H1 (cell line): ENCODE results near the gene NCK2. TPM values are rescaled to one million over a fixed set of nuclear protein-coding genes. Genes with fewer than 3 reads are reported as not detected.

ENCODE experiments used
- CTCF ChIA-PET: fragments of 300-600 bp; sonication (Branson Sonifier 250); formaldehyde crosslinking; loops from one replicate; lab custom pipeline; 2021; ENCODE audit not compliant: partially characterized antibody; lab: Charles Lee
- POLR2A ChIA-PET: fragments of 300-600 bp; sonication (Branson Sonifier 250); formaldehyde crosslinking; loops from one replicate; lab custom pipeline; 2021; ENCODE audit warnings: inconsistent platforms; ENCODE audit not compliant: partially characterized antibody; lab: Charles Lee
- DNase-seq, 2 experiments: peaks; one replicate each; pipeline versions ENCODE4 v3.0.0 to v3.0.0-alpha.2; 2010 to 2022; ENCODE audit warnings: low spot score in 2 of 2, low read depth in 1 of 2, mixed read lengths in 1 of 2
- FAIRE-seq: peaks from 2 replicates; lab custom pipeline; 2011; peaks lifted over from hg19 to GRCh38; lab: Jason Lieb, UNC
- H2AFZ ChIP-seq: 2 replicates; pipeline ENCODE4 v1.8.1; 2012; ENCODE audit warnings: low read length, inconsistent platforms
- H2AK5ac ChIP-seq: 2 replicates; pipeline ENCODE4 v1.6.1; 2013; ENCODE audit warnings: low read depth, low read length
- H2BK120ac ChIP-seq: replicated peaks from 2 replicates; pipeline ENCODE3; 2013; ENCODE audit warnings: low read depth, low read length, inconsistent platforms
- H2BK12ac ChIP-seq: 2 replicates; pipeline ENCODE4 v1.6.1; 2013; ENCODE audit warnings: low read depth, low read length
- H2BK15ac ChIP-seq: 2 replicates; pipeline ENCODE4 v1.6.1; 2013; ENCODE audit warnings: low read length
- H2BK20ac ChIP-seq: 2 replicates; pipeline ENCODE4 v1.6.1; 2013; ENCODE audit warnings: low read length
- H2BK5ac ChIP-seq: 2 replicates; pipeline ENCODE4 v1.6.1; 2013; ENCODE audit warnings: low read depth, low read length
- H3K14ac ChIP-seq: 2 replicates; pipeline ENCODE4 v1.6.1; 2013; ENCODE audit warnings: inconsistent platforms; ENCODE audit not compliant: insufficient read length
- H3K18ac ChIP-seq: 2 replicates; pipeline ENCODE4 v1.6.1; 2013; ENCODE audit warnings: low read length; ENCODE audit errors: extremely low read depth
- H3K23ac ChIP-seq: 2 replicates; pipeline ENCODE4 v1.6.1; 2013; ENCODE audit warnings: inconsistent platforms; ENCODE audit not compliant: insufficient read length
- H3K23me2 ChIP-seq: 2 replicates; pipeline ENCODE4 v1.6.1; 2013; ENCODE audit warnings: low read depth, low read length
- H3K27ac ChIP-seq: 2 replicates; pipeline ENCODE4 v1.6.1; 2011; ENCODE audit warnings: low read depth, low read length, inconsistent platforms
- H3K27me3 ChIP-seq, 4 experiments: replicated peaks in 1 of 4; 1 replicate in 1 of 4; 2 replicates in 3 of 4; pipeline versions ENCODE4 v1.6.1 to v1.8.1; 2011 to 2013; ENCODE audit warnings: low read length in 3 of 4, mild to moderate bottlenecking in 3 of 4, inconsistent platforms in 2 of 4, mixed read lengths in 2 of 4, moderate library complexity in 1 of 4; ENCODE audit not compliant: control insufficient read depth in 3 of 4, insufficient read depth in 3 of 4; ENCODE audit errors: extremely low read depth in 1 of 4
- H3K36me3 ChIP-seq, 4 experiments: 2 replicates each; pipeline versions ENCODE4 v1.6.1 to v1.8.1; 2011 to 2013; ENCODE audit warnings: mild to moderate bottlenecking in 4 of 4, low read length in 3 of 4, moderate library complexity in 2 of 4, control low read depth in 1 of 4, inconsistent platforms in 1 of 4; ENCODE audit not compliant: insufficient read depth in 4 of 4, control insufficient read depth in 2 of 4
- H3K4ac ChIP-seq: replicated peaks from 2 replicates; pipeline ENCODE3; 2013; ENCODE audit warnings: low read length, low read depth, mixed read lengths, inconsistent platforms; ENCODE audit not compliant: insufficient read length
- H3K4me1 ChIP-seq, 4 experiments: replicated peaks in 1 of 4; 1 replicate in 1 of 4; 2 replicates in 3 of 4; pipeline versions ENCODE4 v1.6.1 to v1.8.1; 2011 to 2013; ENCODE audit warnings: low read length in 3 of 4, inconsistent platforms in 2 of 4, mixed read lengths in 1 of 4; ENCODE audit not compliant: insufficient read depth in 4 of 4, control insufficient read depth in 3 of 4
- H3K4me2 ChIP-seq, 2 experiments: 2 replicates each; pipeline versions ENCODE4 v1.6.1 to v1.8.1; 2011 to 2013; ENCODE audit warnings: low read depth in 2 of 2, low read length in 2 of 2, control low read depth in 1 of 2, inconsistent platforms in 1 of 2, mild to moderate bottlenecking in 1 of 2; ENCODE audit not compliant: insufficient read depth in 1 of 2
- H3K4me3 ChIP-seq, 4 experiments: fragments of 200-600, 300-600 bp in 1 of 4; sonication (generic), shearing (Covaris generic), sonication (Bioruptor Twin) in 1 of 4; 2 replicates each; pipeline versions ENCODE4 v1.5.1 to v1.8.1; 2011 to 2016; ENCODE audit warnings: low read length in 4 of 4, low read depth in 3 of 4, control low read depth in 2 of 4, inconsistent platforms in 2 of 4, mild to moderate bottlenecking in 2 of 4, mixed read lengths in 1 of 4, moderate library complexity in 1 of 4; ENCODE audit not compliant: insufficient read depth in 2 of 4; ENCODE audit errors: extremely low read depth in 1 of 4
- H3K56ac ChIP-seq: replicated peaks from 2 replicates; pipeline ENCODE3; 2013; ENCODE audit warnings: low read depth, mild to moderate bottlenecking, mixed read lengths, low read length, inconsistent platforms; ENCODE audit not compliant: insufficient read length
- H3K79me1 ChIP-seq: 2 replicates; pipeline ENCODE4 v1.6.1; 2013; ENCODE audit warnings: low read depth, low read length, control low read depth
- H3K79me2 ChIP-seq, 2 experiments: 2 replicates each; pipeline versions ENCODE4 v1.6.1 to v1.8.1; 2012 to 2013; ENCODE audit warnings: low read length in 2 of 2, mild to moderate bottlenecking in 2 of 2, inconsistent platforms in 1 of 2; ENCODE audit not compliant: insufficient read depth in 2 of 2, control insufficient read depth in 1 of 2
- H3K9ac ChIP-seq, 4 experiments: replicated peaks in 1 of 4; 1 replicate in 1 of 4; 2 replicates in 3 of 4; pipeline versions ENCODE4 v1.6.1 to v1.8.1; 2011 to 2013; ENCODE audit warnings: low read depth in 3 of 4, low read length in 3 of 4, control low read depth in 2 of 4, mild to moderate bottlenecking in 2 of 4, moderate library complexity in 2 of 4, inconsistent platforms in 1 of 4; ENCODE audit errors: extremely low read depth in 1 of 4
- H3K9me3 ChIP-seq, 2 experiments: 2 replicates each; pipeline versions ENCODE4 v1.6.1 to v1.8.1; 2012 to 2013; ENCODE audit warnings: mild to moderate bottlenecking in 2 of 2, moderate library complexity in 2 of 2, control low read depth in 1 of 2, inconsistent platforms in 1 of 2, low read depth in 1 of 2, low read length in 1 of 2, mixed read lengths in 1 of 2; ENCODE audit not compliant: insufficient read depth in 2 of 2
- H4K20me1 ChIP-seq, 2 experiments: replicated peaks in 1 of 2; 2 replicates each; pipeline versions ENCODE3 to v1.8.1; 2011 to 2013; ENCODE audit warnings: inconsistent platforms in 2 of 2, low read length in 2 of 2, mild to moderate bottlenecking in 1 of 2; ENCODE audit not compliant: insufficient read depth in 2 of 2, control insufficient read depth in 1 of 2
- H4K5ac ChIP-seq: 2 replicates; pipeline ENCODE4 v1.6.1; 2013; ENCODE audit warnings: low read length, low read depth, mixed read lengths, inconsistent platforms; ENCODE audit not compliant: insufficient read length
- H4K8ac ChIP-seq: 2 replicates; pipeline ENCODE4 v1.8.0; 2013; ENCODE audit warnings: mild to moderate bottlenecking, moderate library complexity, low read length, inconsistent platforms; ENCODE audit not compliant: insufficient read depth; ENCODE audit errors: extremely low read depth
- H4K91ac ChIP-seq: replicated peaks from 2 replicates; pipeline ENCODE3; 2013; ENCODE audit warnings: low read length, mixed read lengths, inconsistent platforms; ENCODE audit not compliant: insufficient read length
- CBX8 ChIP-seq: fragments of 300-800, 300-1000 bp; sonication (generic); IDR thresholded peaks from 2 replicates; pipeline ENCODE4 v1.7.1; 2016; ENCODE audit warnings: low read depth, low read length, borderline replicate concordance
- CHD2 ChIP-seq: IDR thresholded peaks from 2 replicates; pipeline ENCODE4 v1.6.1; 2012; ENCODE audit warnings: low read length, improper control_type of control experiment
- CTBP2 ChIP-seq: IDR thresholded peaks from 2 replicates; pipeline ENCODE4 v1.7.0; 2011; ENCODE audit warnings: borderline replicate concordance, mild to moderate bottlenecking, moderate library complexity, mixed read lengths, low read length; ENCODE audit not compliant: insufficient read depth, insufficient read length
- EP300 ChIP-seq, 2 experiments: IDR thresholded peaks; 1 replicate in 1 of 2; 2 replicates in 1 of 2; pipeline ENCODE4 v1.6.1; 2011 to 2012; ENCODE audit warnings: low read depth in 2 of 2, low read length in 2 of 2, mild to moderate bottlenecking in 2 of 2, borderline replicate concordance in 1 of 2, inconsistent platforms in 1 of 2, moderate library complexity in 1 of 2
- GABPA ChIP-seq: IDR thresholded peaks from 2 replicates; pipeline ENCODE4 v1.6.1; 2011; ENCODE audit warnings: mild to moderate bottlenecking, low read length, moderate library complexity, borderline replicate concordance; ENCODE audit not compliant: insufficient read depth
- JUND ChIP-seq: IDR thresholded peaks from 2 replicates; pipeline ENCODE4 v1.6.1; 2011; ENCODE audit warnings: mild to moderate bottlenecking, improper control_type of control experiment, low read length
- RBBP5 ChIP-seq: IDR thresholded peaks from 2 replicates; pipeline ENCODE4 v1.7.1; 2012; ENCODE audit warnings: low read depth, mild to moderate bottlenecking, inconsistent platforms, low read length, moderate library complexity, borderline replicate concordance
- SIN3A ChIP-seq, 2 experiments: IDR thresholded peaks in 1 of 2; conservative IDR thresholded peaks in 1 of 2; 2 replicates each; pipeline ENCODE4 v1.6.1; 2011 to 2012; ENCODE audit warnings: low read length in 2 of 2, improper control_type of control experiment in 1 of 2, low read depth in 1 of 2, mild to moderate bottlenecking in 1 of 2
- SP2 ChIP-seq: IDR thresholded peaks from 2 replicates; pipeline ENCODE4 v1.6.1; 2012; ENCODE audit warnings: mild to moderate bottlenecking, low read length, inconsistent platforms
- SP4 ChIP-seq: IDR thresholded peaks from 2 replicates; pipeline ENCODE4 v1.6.1; 2012; ENCODE audit warnings: low read length, inconsistent platforms
- SRF ChIP-seq: IDR thresholded peaks from 2 replicates; pipeline ENCODE4 v1.6.1; 2011; ENCODE audit warnings: mild to moderate bottlenecking, low read depth, low read length, moderate library complexity
- TAF1 ChIP-seq: IDR thresholded peaks from 2 replicates; pipeline ENCODE4 v1.6.1; 2011; ENCODE audit warnings: mild to moderate bottlenecking, low read depth, low read length
- TBP ChIP-seq: IDR thresholded peaks from 2 replicates; pipeline ENCODE4 v1.6.1; 2011; ENCODE audit warnings: low read depth, low read length, improper control_type of control experiment
- WGBS, 2 experiments: shearing (Covaris generic) in 1 of 2; methylation state at CpG; one replicate each; pipeline versions ENCODE4 v1.1.6 to v1.1.7; 2013 to 2015; ENCODE audit warnings: low lambda C conversion rate in 2 of 2, mixed read lengths in 2 of 2, inconsistent platforms in 1 of 2, low coverage in 1 of 2, missing lambda C conversion rate in 1 of 2; ENCODE audit not compliant: insufficient replicate concordance in 2 of 2, insufficient coverage in 1 of 2, insufficient read length in 1 of 2; ENCODE audit errors: extremely low coverage in 1 of 2, missing lambda C conversion rate in 1 of 2; 5-methylcytosine and 5-hydroxymethylcytosine counted together
- polyA plus RNA-seq, 7 experiments: library from polyadenylated mRNA; depleted of rRNA in 3 of 7; stranded (reverse) in 5 of 7; unstranded in 2 of 7; fragments of >200 nt in 5 of 7; fragments of 200-250 nt in 2 of 7; gene quantifications; 1 replicate in 5 of 7; 2 replicates in 1 of 7; 4 replicates in 1 of 7; pipeline versions ENCODE4 v1.2.1 to v1.2.3, GENCODE V29; 2011 to 2013; ENCODE audit warnings: missing spikeins in 2 of 7, mixed read lengths in 2 of 7
- total RNA-seq: library from RNA; stranded (reverse); fragmentation: NEBNext Ultra II Directional; extraction: Animal tissue kit (Norgen Biotek cat#: 25700); gene quantifications from 2 replicates; pipeline ENCODE4 v1.2.1, GENCODE V29; 2021

The NCK2 gene
- total and polyA plus RNA-seq, 2 of the 8 experiments (the other 6 are each of a cell fraction or from before 2014, with no cell fraction given) = 30.3 to 65.7 TPM

- no peak overlapping the region for H4K8ac ChIP-seq
- no peaks in the 10 kb centered on the region for H3K27me3 ChIP-seq
- H3K18ac ChIP-seq = no peak overlapping the region
- no peak overlapping the region for H2BK15ac ChIP-seq
- H2AK5ac ChIP-seq = no peak overlapping the region
- H3K9ac ChIP-seq = no peak overlapping the region
- H4K91ac ChIP-seq = no peak overlapping the region
- POLR2A ChIA-PET = interaction anchor here (1.0 kb wide), 1 partner anchor 67 kb away, joined by 3 read pairs; no protein-coding TSS in a partner anchor
- H2BK120ac ChIP-seq = no peak overlapping the region
- H3K4me2 ChIP-seq = no peak overlapping the region
- no peak overlapping the region for H3K23ac ChIP-seq
- no peak overlapping the region for H3K14ac ChIP-seq
- H3K79me2 ChIP-seq = peaks cover 0 to 52% of the 10 kb centered on the region in 2 experiments; a peak in 2 of 4 replicates
- peaks cover 0 to 18% (median 8%) of the 10 kb centered on the region in 4 experiments; a peak in 6 of 7 replicates for H3K4me1 ChIP-seq
- 92% methylated on average over 6 of the region's 6 CpGs; no CpG with 5 or more reads in 1 of the 2 experiments for WGBS, 2 experiments
- no peak overlapping the region for H3K27ac ChIP-seq
- FAIRE-seq = no peak
- DNase-seq = no peak
- CTCF ChIA-PET = interaction anchor here (0.6 to 1.4 kb wide), 5 partner anchors 20 to 287 kb away, joined by 3 to 6 read pairs (median 3); no protein-coding TSS in a partner anchor
- H3K79me1 ChIP-seq = peaks cover 7% of the 10 kb centered on the region; the same call in 1 of the 2 replicates
- H2AFZ ChIP-seq = no peak overlapping the region
- no peak overlapping the region for H4K5ac ChIP-seq
- H3K9me3 ChIP-seq = no peaks in the 10 kb centered on the region
- H2BK5ac ChIP-seq = no peak overlapping the region
- no peak overlapping the region for H2BK12ac ChIP-seq
- no peak overlapping the region for H3K4me3 ChIP-seq
- no peaks in the 10 kb centered on the region for H3K36me3 ChIP-seq
- H4K20me1 ChIP-seq = peaks cover 12 to 25% of the 10 kb centered on the region in 2 experiments
- no peak overlapping the region for H2BK20ac ChIP-seq
- no peak overlapping the region for H3K56ac ChIP-seq
- no peaks in the 10 kb centered on the region; the same call in 1 of the 2 replicates for H3K23me2 ChIP-seq
- H3K4ac ChIP-seq = no peak overlapping the region
- TF ChIP-seq SP2 (no peak), RBBP5 (no peak), GABPA (no peak), JUND (no peak), EP300 (IDR thresholded peaks at IDR 0.05; ENCODE audit: borderline replicate concordance in 1 of 2, low read depth in 2 of 2, low read length in 2 of 2) (no peak), SRF (no peak), TBP (no peak), CBX8 (no peak), CTBP2 (no peak), TAF1 (no peak), SP4 (no peak), CHD2 (no peak), SIN3A (conservative IDR thresholded peaks at IDR 0.05 in 1 of 2, IDR thresholded peaks at IDR 0.05 in 1 of 2; ENCODE audit: low read depth in 1 of 2, low read length in 2 of 2) (no peak)
These were observed 119.5 kb downstream of the NCK2 start for GRCh38 chr2:105864262-105864661.
